GM23338 (cell line): ENCODE data around the gene GNAZ. TPM values are rescaled to one million over a fixed set of nuclear protein-coding genes. Genes with fewer than 3 reads are reported as not detected.
A peak's percentile ranks its signal among the peaks of the same experiment; 100 is the strongest.

Experiments
- ATAC-seq: fragments of 200-7000 bp; cut with Tn5 transposase; 3 replicates; pipeline ENCODE4 v1.9.1; 2020
- DNase-seq: peaks from one replicate; pipeline ENCODE4 v3.0.0-alpha.2; 2015; ENCODE audit warnings: low spot score
- H2AFZ ChIP-seq: fragments of 200-600 bp; sonication (generic); 2 replicates; pipeline ENCODE4 v1.8.0; 2016; ENCODE audit warnings: antibody characterized with exemption, mild to moderate bottlenecking, moderate library complexity
- H3F3A ChIP-seq: fragments of 200-600 bp; sonication (generic); replicated peaks from 2 replicates; pipeline ENCODE4 v1.8.0; 2017; ENCODE audit warnings: antibody characterized with exemption, mixed run types, low read depth
- H3K27ac ChIP-seq: fragments of 200-600 bp; sonication (generic); 2 replicates; pipeline ENCODE4 v1.6.1; 2016; ENCODE audit warnings: low read depth
- H3K27me3 ChIP-seq: fragments of 200-600 bp; sonication (generic); 2 replicates; pipeline ENCODE4 v1.8.0; 2016; ENCODE audit warnings: mild to moderate bottlenecking, mixed run types, moderate library complexity; ENCODE audit not compliant: insufficient read depth
- H3K36me3 ChIP-seq: fragments of 200-600 bp; sonication (generic); 2 replicates; pipeline ENCODE4 v1.8.0; 2016; ENCODE audit warnings: mild to moderate bottlenecking; ENCODE audit not compliant: insufficient read depth
- H3K4me1 ChIP-seq: fragments of 200-600 bp; sonication (generic); 2 replicates; pipeline ENCODE4 v1.8.0; 2016; ENCODE audit warnings: mild to moderate bottlenecking, moderate library complexity; ENCODE audit not compliant: insufficient read depth
- H3K4me2 ChIP-seq: fragments of 200-600 bp; sonication (generic); 2 replicates; pipeline ENCODE4 v1.7.1; 2017; ENCODE audit warnings: mixed run types
- H3K4me3 ChIP-seq: fragments of 200-600 bp; sonication (generic); 2 replicates; pipeline ENCODE4 v1.6.1; 2016; ENCODE audit warnings: mixed run types
- H3K79me2 ChIP-seq: fragments of 200-600 bp; sonication (generic); replicated peaks from 2 replicates; pipeline ENCODE4 v1.8.0; 2017; ENCODE audit warnings: mild to moderate bottlenecking; ENCODE audit not compliant: insufficient read depth
- H3K9me2 ChIP-seq: fragments of 200-600 bp; sonication (generic); 2 replicates; pipeline ENCODE4 v1.8.0; 2017; ENCODE audit not compliant: insufficient read depth
- H4K20me1 ChIP-seq: fragments of 200-600 bp; sonication (generic); replicated peaks from 2 replicates; pipeline ENCODE4 v1.8.0; 2017; ENCODE audit warnings: mild to moderate bottlenecking; ENCODE audit not compliant: insufficient read depth
- H3K27ac Mint-ChIP-seq: 2 replicates; pipeline ENCODE4 v1.8.0; 2020; ENCODE audit warnings: inconsistent platforms, mild to moderate bottlenecking, moderate library complexity, mixed read lengths
- H3K27me3 Mint-ChIP-seq: 3 replicates; pipeline ENCODE4 v1.8.0; 2022; ENCODE audit warnings: low read depth, mild to moderate bottlenecking, moderate library complexity, mixed read lengths, inconsistent platforms; ENCODE audit not compliant: insufficient read depth, poor library complexity
- H3K36me3 Mint-ChIP-seq: 3 replicates; pipeline ENCODE4 v1.8.0; 2021; ENCODE audit warnings: low read depth, mild to moderate bottlenecking, inconsistent platforms, moderate library complexity, mixed read lengths
- H3K4me1 Mint-ChIP-seq: 3 replicates; pipeline ENCODE4 v1.8.0; 2020; ENCODE audit warnings: mild to moderate bottlenecking, inconsistent platforms, mixed read lengths
- H3K4me3 Mint-ChIP-seq: 3 replicates; pipeline ENCODE4 v1.8.0; 2021; ENCODE audit warnings: moderate library complexity, mild to moderate bottlenecking, inconsistent platforms, mixed read lengths
- H3K9me3 Mint-ChIP-seq: 3 replicates; pipeline ENCODE4 v1.8.0; 2020; ENCODE audit warnings: moderate library complexity, mild to moderate bottlenecking, inconsistent platforms, mixed read lengths
- CTCF ChIP-seq, 2 experiments: fragments of 200-600 bp in 1 of 2; sonication (generic) in 1 of 2; conservative IDR thresholded peaks; 2 replicates each; pipeline versions ENCODE4 v1.5.1 to v1.6.1; 2016 to 2017; ENCODE audit warnings: antibody characterized with exemption in 2 of 2, low read depth in 2 of 2, mild to moderate bottlenecking in 2 of 2, moderate library complexity in 1 of 2
- EZH2 ChIP-seq: fragments of 200-600 bp; sonication (generic); IDR thresholded peaks from one replicate; pipeline ENCODE4 v1.8.0; 2017; ENCODE audit warnings: antibody characterized with exemption, mild to moderate bottlenecking, low read depth; ENCODE audit not compliant: unreplicated experiment
- EZH2phosphoT487 ChIP-seq: fragments of 200-600 bp; sonication (generic); IDR thresholded peaks from one replicate; pipeline ENCODE4 v1.8.1; 2018; ENCODE audit warnings: antibody characterized with exemption; ENCODE audit not compliant: unreplicated experiment
- NANOG ChIP-seq: IDR thresholded peaks from 2 replicates; pipeline ENCODE4 v1.6.1; 2016; ENCODE audit warnings: antibody characterized with exemption, borderline replicate concordance
- REST ChIP-seq: IDR thresholded peaks from one replicate; pipeline ENCODE4 v1.6.1; 2018; ENCODE audit warnings: antibody characterized with exemption; ENCODE audit not compliant: unreplicated experiment
- ZNF114 ChIP-seq: fragments of 250-450 bp; sonication (Bioruptor Pico); IDR thresholded peaks from 2 replicates; pipeline ENCODE4 v1.5.0; 2020; ENCODE audit warnings: mild to moderate bottlenecking, moderate library complexity
- ZNF462 ChIP-seq: fragments of 250-450 bp; sonication (Bioruptor Pico); IDR thresholded peaks from 2 replicates; pipeline ENCODE4 v1.5.0; 2020; ENCODE audit warnings: mild to moderate bottlenecking, moderate library complexity
- polyA plus RNA-seq: library from polyadenylated mRNA; unstranded; fragments of >200 nt; fragmentation: Nextera tagmentation; extraction: Ambion mirVana; gene quantifications from 2 replicates; pipeline ENCODE4 v1.2.1, GENCODE V29; 2016
- total RNA-seq: library from RNA; depleted of rRNA; stranded (reverse); fragments of >200 nt; shearing (Covaris generic); gene quantifications from 2 replicates; pipeline ENCODE4 v1.2.3, GENCODE V29; 2014

Gene GNAZ
- total and polyA plus RNA-seq, 2 experiments from 2014 or later: 2.9 to 11.1 TPM

GRCh38 chr22:23156286-23156685 lies 86.0 kb downstream of the GNAZ start:
- Mint-ChIP-seq H3K27me3 (peaks cover 19% of the 10 kb centered on the region), H3K9me3 (no peaks in the 10 kb centered on the region; the same call in 2 of the 3 replicates), H3K27ac (no peak overlapping the region), H3K36me3 (no peaks in the 10 kb centered on the region), H3K4me3 (no peak overlapping the region), H3K4me1 (peaks cover 32% of the 10 kb centered on the region)
- H3K27me3 ChIP-seq: no peaks in the 10 kb centered on the region
- H3K4me3 ChIP-seq: no peak overlapping the region
- ATAC-seq (peak; percentile 56), DNase-seq (peak; percentile 56)
- no peaks in the 10 kb centered on the region for H3K79me2 ChIP-seq
- peaks cover 6% of the 10 kb centered on the region for H3K4me1 ChIP-seq
- no peaks in the 10 kb centered on the region for H3K9me2 ChIP-seq
- H4K20me1 ChIP-seq: no peaks in the 10 kb centered on the region
- 0 out of 2 replicates have a peak overlapping the region, but pooled peaks have one; percentile 45 for H3K4me2 ChIP-seq
- H2AFZ ChIP-seq: no peak overlapping the region
- TF ChIP-seq CTCF (conservative IDR thresholded peaks at IDR 0.05; ENCODE audit: low read depth in 2 of 2) (peak in 1 of 2 experiments; percentile 63; a peak in 3 of 4 replicates), NANOG (no peak)
- H3F3A ChIP-seq: no peaks in the 10 kb centered on the region
- no peaks in the 10 kb centered on the region for H3K36me3 ChIP-seq
- no peak overlapping the region for H3K27ac ChIP-seq

- Histone ChIP-seq H3K4me2 (no peak overlapping the region), H3K27me3 (no peaks in the 10 kb centered on the region), H4K20me1 (no peaks in the 10 kb centered on the region), H3K79me2 (no peaks in the 10 kb centered on the region), H3K9me2 (no peaks in the 10 kb centered on the region), H2AFZ (no peak overlapping the region), H3K27ac (no peak overlapping the region), H3K4me1 (peaks cover 6% of the 10 kb centered on the region), H3K4me3 (no peak overlapping the region), H3F3A (no peaks in the 10 kb centered on the region), H3K36me3 (no peaks in the 10 kb centered on the region)
- TF ChIP-seq EZH2 (no peak), ZNF114 (CRISPR knock-in tag) (no peak), ZNF462 (no peak), NANOG (no peak), EZH2phosphoT487 (no peak), REST (no peak)
- DNase-seq: no peak
- H3K9me3 Mint-ChIP-seq: no peaks in the 10 kb centered on the region; the same call in 2 of the 3 replicates
- no peak for ATAC-seq
- H3K36me3 Mint-ChIP-seq: no peaks in the 10 kb centered on the region
- no peak overlapping the region for H3K27ac Mint-ChIP-seq
- H3K27me3 Mint-ChIP-seq: peaks cover 22% of the 10 kb centered on the region
- no peak overlapping the region for H3K4me3 Mint-ChIP-seq
- H3K4me1 Mint-ChIP-seq: peaks cover 29% of the 10 kb centered on the region
These were observed 87.5 kb downstream of the GNAZ start for GRCh38 chr22:23157560-23158515.
